ENCODE measurements around the gene TMEM271.

- no peak for TF ChIP-seq CTCF (IDR thresholded peaks at IDR 0.05)
- TF ChIP-seq POLR2AphosphoS5 (IDR thresholded peaks at IDR 0.05; ENCODE audit: insufficient read depth in 1 of 2, low read depth in 1 of 2), result no peak
- TF ChIP-seq POLR2A (IDR thresholded peaks at IDR 0.05), result no peak
These were observed 38.4 kb downstream of the TMEM271 start for GRCh38 chr4:537436-538264.
